Esophagus muscularis mucosa (tissue), 4 donors: ENCODE results near the gene CPD. TPM values are rescaled to one million over a fixed set of nuclear protein-coding genes. Genes with fewer than 3 reads are reported as not detected.

Source experiments
- DNase-seq: peaks from one replicate; pipeline ENCODE4 v3.0.0-alpha.2; 2017; ENCODE audit errors: extremely low spot score
- H3K27ac ChIP-seq, 4 donors: fragments of 200-600 bp; sonication (generic); replicated peaks in 1 of 4; 1 replicate in 3 of 4; 2 replicates in 1 of 4; pipeline ENCODE4 v1.5.1; 2016 to 2019; ENCODE audit warnings: mild to moderate bottlenecking in 1 of 4
- H3K27me3 ChIP-seq, 4 donors: fragments of 200-600 bp; sonication (generic); one replicate each; pipeline versions ENCODE4 v1.5.1 to v1.6.0; 2016 to 2019
- H3K36me3 ChIP-seq, 4 donors: fragments of 200-600 bp; sonication (generic); one replicate each; pipeline ENCODE4 v1.5.1; 2016 to 2019
- H3K4me1 ChIP-seq, 4 donors: fragments of 200-600 bp; sonication (generic); one replicate each; pipeline ENCODE4 v1.5.1; 2016 to 2019
- H3K4me3 ChIP-seq, 4 donors: fragments of 200-600 bp; sonication (generic); 1 replicate in 2 of 4; 2 replicates in 2 of 4; pipeline ENCODE4 v1.5.1; 2016 to 2019; ENCODE audit warnings: mild to moderate bottlenecking in 4 of 4, moderate library complexity in 1 of 4
- H3K9me3 ChIP-seq, 4 donors: fragments of 200-600 bp; sonication (generic); 1 replicate in 3 of 4; 2 replicates in 1 of 4; pipeline ENCODE4 v1.5.1; 2016 to 2019
- EP300 ChIP-seq: sonication (generic); formaldehyde crosslinking; IDR thresholded peaks from one replicate; pipeline ENCODE4 v1.6.1; 2017; ENCODE audit warnings: antibody characterized with exemption
- POLR2A ChIP-seq: fragments of 450-650 bp; IDR thresholded peaks from one replicate; pipeline ENCODE4 v1.6.1; 2017; ENCODE audit warnings: antibody characterized with exemption, moderate library complexity, mild to moderate bottlenecking, low read depth
- POLR2AphosphoS5 ChIP-seq, 2 donors: sonication (generic); formaldehyde crosslinking; IDR thresholded peaks; one replicate each; pipeline ENCODE4 v1.6.1; 2017; ENCODE audit warnings: antibody characterized with exemption in 2 of 2
- WGBS: methylation state at CpG from one replicate; pipeline ENCODE4 v1.1.5; 2018; 5-methylcytosine and 5-hydroxymethylcytosine counted together
- intact Hi-C: fragments of 100-400 bp; cut with DNase I; formaldehyde crosslinking; loops from one replicate; pipeline ENCODE4 v1.15.1; 2023
- total RNA-seq, 4 donors: library from RNA; depleted of rRNA; stranded (reverse); fragments of >200 nt; gene quantifications; one replicate each; pipeline versions ENCODE4 v1.1.0 to v1.2.1, GENCODE V29; 2016
- TF ChIP-seq, protein P1 (sequence below), 3 experiments: fragments of 200-600 bp in 2 of 3; fragments of 450-650 bp in 1 of 3; sonication (generic) in 2 of 3; IDR thresholded peaks; one replicate each; pipeline ENCODE4 v1.5.1; 2017 to 2019; ENCODE audit warnings: antibody characterized with exemption in 3 of 3, mild to moderate bottlenecking in 2 of 3, moderate library complexity in 1 of 3

The CPD gene
- total RNA-seq, 4 donors from 2014 or later, result 67.0 to 141 (median 95.1) TPM

DNA sequence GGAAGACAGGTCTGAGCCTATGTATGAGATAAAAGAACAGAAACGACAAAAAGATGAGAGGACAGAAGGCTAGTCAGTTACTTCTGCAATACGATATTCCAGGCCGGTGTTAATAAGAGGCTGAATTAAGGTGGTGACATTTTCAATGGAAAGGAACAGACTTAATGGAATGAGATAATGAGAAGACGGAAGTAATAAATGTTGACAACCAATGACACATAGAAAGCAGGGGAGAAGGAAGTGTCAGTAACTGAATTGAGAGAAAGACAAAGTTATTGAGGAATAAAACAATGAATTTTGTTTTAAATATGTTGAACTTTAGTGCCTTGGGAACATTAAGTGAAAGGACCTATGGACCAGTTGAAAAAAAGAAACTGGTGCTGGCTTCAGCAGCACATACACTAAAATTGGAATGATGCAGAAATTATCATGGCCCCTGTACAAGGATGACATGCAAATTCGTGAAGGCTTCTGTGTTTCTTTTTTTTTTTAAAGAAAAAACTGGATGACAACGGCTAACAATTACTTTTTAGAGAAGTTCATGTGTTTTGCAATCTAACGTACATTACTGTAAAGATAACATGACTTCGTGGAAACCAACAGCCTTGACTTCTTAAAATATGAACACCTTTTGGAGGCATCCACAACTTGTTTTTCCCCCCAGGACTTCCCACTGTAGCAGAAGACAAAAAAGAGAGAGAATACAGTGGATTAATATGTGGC lies 18.5 kb upstream of the CPD start:
- 73% methylated on average over 8 of the region's 8 CpGs for WGBS

DNA sequence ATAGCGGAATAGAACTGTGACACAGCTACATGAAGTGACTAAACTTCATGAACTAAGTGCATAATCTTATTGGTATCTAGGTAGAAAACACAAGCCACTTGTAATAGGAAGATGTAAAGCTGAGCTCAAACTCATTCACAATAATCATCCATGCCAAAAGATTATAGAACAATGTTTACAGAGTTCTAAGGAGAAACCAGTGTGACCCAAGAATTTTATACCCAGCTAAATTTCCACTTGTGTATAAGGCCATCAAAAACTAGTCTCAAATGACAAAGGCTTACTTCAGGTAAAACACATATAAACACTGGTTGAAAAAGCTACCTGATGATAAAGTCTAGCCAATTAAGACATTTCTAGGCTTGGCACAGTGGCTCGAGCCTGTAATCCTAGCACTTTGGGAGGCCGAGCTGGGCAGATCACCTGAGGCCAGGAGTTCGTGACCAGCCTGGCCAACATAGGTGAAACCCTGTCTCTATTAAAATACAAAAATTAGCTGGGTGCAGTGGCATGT lies 16.9 kb upstream of the CPD start:
- no peak for DNase-seq
- Histone ChIP-seq H3K27ac (no peak overlapping the region), H3K27me3 (no peaks in the 10 kb centered on the region), H3K36me3 (no peaks in the 10 kb centered on the region), H3K9me3 (peaks cover 0 to 10% (median 2%) of the 10 kb centered on the region in 4 donors), H3K4me3 (no peak overlapping the region), H3K4me1 (peaks cover 0 to 21% (median 13%) of the 10 kb centered on the region in 4 donors)
- intact Hi-C loops, result no loop called here
- TF ChIP-seq EP300 (no peak), POLR2A (no peak)
- TF ChIP-seq, protein P1, sequence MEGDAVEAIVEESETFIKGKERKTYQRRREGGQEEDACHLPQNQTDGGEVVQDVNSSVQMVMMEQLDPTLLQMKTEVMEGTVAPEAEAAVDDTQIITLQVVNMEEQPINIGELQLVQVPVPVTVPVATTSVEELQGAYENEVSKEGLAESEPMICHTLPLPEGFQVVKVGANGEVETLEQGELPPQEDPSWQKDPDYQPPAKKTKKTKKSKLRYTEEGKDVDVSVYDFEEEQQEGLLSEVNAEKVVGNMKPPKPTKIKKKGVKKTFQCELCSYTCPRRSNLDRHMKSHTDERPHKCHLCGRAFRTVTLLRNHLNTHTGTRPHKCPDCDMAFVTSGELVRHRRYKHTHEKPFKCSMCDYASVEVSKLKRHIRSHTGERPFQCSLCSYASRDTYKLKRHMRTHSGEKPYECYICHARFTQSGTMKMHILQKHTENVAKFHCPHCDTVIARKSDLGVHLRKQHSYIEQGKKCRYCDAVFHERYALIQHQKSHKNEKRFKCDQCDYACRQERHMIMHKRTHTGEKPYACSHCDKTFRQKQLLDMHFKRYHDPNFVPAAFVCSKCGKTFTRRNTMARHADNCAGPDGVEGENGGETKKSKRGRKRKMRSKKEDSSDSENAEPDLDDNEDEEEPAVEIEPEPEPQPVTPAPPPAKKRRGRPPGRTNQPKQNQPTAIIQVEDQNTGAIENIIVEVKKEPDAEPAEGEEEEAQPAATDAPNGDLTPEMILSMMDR (IDR thresholded peaks at IDR 0.05), result no peak
- 89% methylated on average over 4 of the region's 4 CpGs for WGBS

More for the DNA sequence above, 18.5 kb upstream of the CPD start:
- H3K4me3 ChIP-seq, result no peak overlapping the region
- TF ChIP-seq POLR2A (no peak), POLR2AphosphoS5 (IDR thresholded peaks at IDR 0.05) (no peak), EP300 (no peak)
- TF ChIP-seq, protein P1 (IDR thresholded peaks at IDR 0.05), result no peak
- no peaks in the 10 kb centered on the region for H3K36me3 ChIP-seq
- no peak overlapping the region for H3K27ac ChIP-seq
- peaks cover 0 to 16% (median 11%) of the 10 kb centered on the region in 4 donors for H3K4me1 ChIP-seq
- intact Hi-C loops, result no loop called here
- H3K27me3 ChIP-seq, result no peaks in the 10 kb centered on the region
- DNase-seq, result no peak
- H3K9me3 ChIP-seq, result peaks cover 0 to 10% (median 2%) of the 10 kb centered on the region in 4 donors

DNA sequence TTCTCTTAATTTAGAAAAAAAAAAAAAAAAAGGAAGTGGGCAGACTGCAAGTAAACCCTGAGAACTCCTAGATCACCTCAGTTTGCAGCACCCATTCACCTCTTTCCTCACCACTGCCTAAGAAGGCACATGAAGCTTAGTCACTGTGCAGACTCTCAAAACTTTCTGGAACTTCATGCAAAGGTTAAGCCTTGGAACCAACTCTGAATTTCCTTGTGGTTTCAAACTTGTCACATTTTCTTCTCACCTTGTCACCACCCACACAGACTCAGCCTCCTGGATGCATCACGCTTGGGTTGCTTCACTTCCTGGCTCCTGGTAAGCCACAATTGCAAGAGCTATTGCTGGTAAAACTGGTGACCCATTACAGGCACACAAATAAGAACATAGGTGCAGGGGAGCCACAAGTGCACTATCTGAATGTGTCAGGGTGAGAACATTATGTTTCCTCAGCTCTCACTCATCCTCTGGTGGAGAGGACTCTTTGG lies 15.0 kb upstream of the CPD start:
- DNase-seq, result no peak
- Histone ChIP-seq H3K4me3 (no peak overlapping the region), H3K27me3 (no peaks in the 10 kb centered on the region), H3K9me3 (peaks cover 0 to 10% (median 2%) of the 10 kb centered on the region in 4 donors), H3K27ac (peak overlapping the region in 3 of 4 donors; percentile 13 to 55 (median 22)), H3K4me1 (peaks cover 1 to 31% (median 18%) of the 10 kb centered on the region in 4 donors), H3K36me3 (no peaks in the 10 kb centered on the region)
- intact Hi-C loops, result no loop called here
- 31% methylated on average over 1 of the region's 1 CpG for WGBS
- TF ChIP-seq POLR2AphosphoS5 (IDR thresholded peaks at IDR 0.05) (peak; percentile 78 to 85), EP300 (peak; percentile 62), POLR2A (no peak)
- TF ChIP-seq, protein P1 (IDR thresholded peaks at IDR 0.05), result no peak

DNA sequence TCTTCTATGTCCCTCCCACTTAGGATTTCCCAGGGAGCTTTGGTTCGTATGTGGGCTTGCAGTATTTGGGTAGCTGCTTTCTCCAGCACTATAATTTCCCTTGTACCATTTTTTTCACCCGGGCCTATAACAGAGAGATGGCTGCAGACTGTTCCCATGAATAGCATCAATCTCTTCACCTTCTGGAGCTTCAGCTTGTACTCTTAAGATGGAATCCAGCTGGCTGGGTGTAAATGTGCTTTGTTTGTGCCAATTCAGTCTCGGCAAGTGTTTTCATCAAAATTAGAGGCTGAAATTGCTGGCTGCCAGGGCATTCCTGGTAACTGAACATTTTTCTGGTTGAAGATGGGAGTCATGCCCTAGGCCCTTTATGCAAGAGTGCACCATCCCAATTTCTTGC lies 12.2 kb upstream of the CPD start:
- Histone ChIP-seq H3K4me1 (peaks cover 5 to 48% (median 34%) of the 10 kb centered on the region in 4 donors), H3K9me3 (peaks cover 0 to 8% (median 2%) of the 10 kb centered on the region in 4 donors), H3K27me3 (no peaks in the 10 kb centered on the region), H3K4me3 (no peak overlapping the region), H3K36me3 (no peaks in the 10 kb centered on the region), H3K27ac (peak overlapping the region in 2 of 4 donors; percentile 18 to 45)
- 44% methylated on average over 3 of the region's 3 CpGs for WGBS
- DNase-seq, result no peak
- TF ChIP-seq EP300, result no peak
- TF ChIP-seq, protein P1 (IDR thresholded peaks at IDR 0.05), result no peak
- TF ChIP-seq POLR2AphosphoS5 (IDR thresholded peaks at IDR 0.05), result no peak
- TF ChIP-seq POLR2A, result no peak
- intact Hi-C loops, result no loop called here
